ENCODE measurements around the gene SLC22A3.

The SLC22A3 gene

GRCh38 chr6:160417550-160417949 is 69.4 kb downstream of the SLC22A3 start:
- no peak overlapping the region for H3K27ac ChIP-seq
- TF ChIP-seq CTCF (IDR thresholded peaks at IDR 0.05) (no peak), ZFX (IDR thresholded peaks at IDR 0.05; ENCODE audit: borderline replicate concordance) (no peak)

GRCh38 chr6:160418370-160418769 is 70.2 kb downstream of the SLC22A3 start:
- TF ChIP-seq CTCF (IDR thresholded peaks at IDR 0.05) (no peak), ZFX (IDR thresholded peaks at IDR 0.05; ENCODE audit: borderline replicate concordance) (no peak)
- no peak overlapping the region for H3K27ac ChIP-seq

DNA sequence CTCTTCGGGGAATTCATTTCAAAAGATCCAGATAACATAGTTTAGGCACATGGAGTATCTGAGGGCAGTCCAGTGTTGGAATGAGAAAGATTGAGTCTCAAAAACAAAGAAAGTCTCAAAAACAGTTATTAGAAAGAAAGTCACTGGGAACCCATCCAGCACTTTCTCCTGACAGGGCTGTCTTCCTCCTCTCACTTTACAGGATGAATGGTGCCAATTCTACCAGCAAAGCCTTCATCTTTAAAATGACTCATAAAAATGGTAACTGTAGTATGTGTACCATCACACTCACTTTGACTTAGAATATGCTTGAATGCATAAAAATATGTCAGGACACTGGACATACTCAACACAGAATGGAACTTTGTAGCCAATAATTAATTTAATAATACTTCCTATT is 71.3 kb downstream of the SLC22A3 start:
- no peak for TF ChIP-seq ZFX (IDR thresholded peaks at IDR 0.05; ENCODE audit: borderline replicate concordance)
- no peak for TF ChIP-seq CTCF (IDR thresholded peaks at IDR 0.05)
- no peak overlapping the region for H3K27ac ChIP-seq

DNA sequence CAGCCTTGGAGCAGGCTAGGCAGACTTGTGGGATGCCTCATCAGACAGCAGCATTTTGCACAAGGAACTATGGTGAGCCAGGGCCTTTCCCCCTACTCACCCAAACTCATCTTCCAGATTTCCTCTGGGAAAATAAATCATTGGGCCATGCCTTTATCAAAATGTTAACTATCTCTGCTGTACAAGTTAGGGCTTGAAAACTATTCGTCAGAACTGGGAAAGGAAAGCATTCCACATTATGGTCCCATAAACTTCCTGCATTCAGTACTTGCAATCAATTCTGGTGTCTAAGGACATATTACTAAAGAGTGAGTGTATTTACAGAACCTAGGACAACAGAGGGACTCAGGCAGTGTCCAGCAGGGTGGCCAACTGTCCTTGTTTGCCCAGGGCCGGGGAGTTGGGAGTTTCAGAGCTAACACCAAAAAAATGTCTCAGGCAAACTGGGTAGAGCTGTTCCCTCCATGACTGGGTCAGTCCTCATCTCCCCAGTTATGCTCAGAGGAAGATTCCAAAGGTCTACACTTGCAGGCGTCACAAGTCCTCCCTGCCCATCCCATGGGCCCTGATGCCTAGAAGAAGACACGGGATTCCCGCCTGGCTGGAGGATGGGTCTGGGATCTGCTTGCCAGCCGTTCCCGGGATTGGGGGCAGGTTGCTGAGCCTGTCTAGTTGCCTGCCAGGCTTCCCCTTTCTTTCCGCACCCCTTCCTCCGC is 72.2 kb downstream of the SLC22A3 start:
- H3K27ac ChIP-seq = no peak overlapping the region
- TF ChIP-seq ZFX (IDR thresholded peaks at IDR 0.05; ENCODE audit: borderline replicate concordance) = no peak
- no peak for TF ChIP-seq CTCF (IDR thresholded peaks at IDR 0.05)

DNA sequence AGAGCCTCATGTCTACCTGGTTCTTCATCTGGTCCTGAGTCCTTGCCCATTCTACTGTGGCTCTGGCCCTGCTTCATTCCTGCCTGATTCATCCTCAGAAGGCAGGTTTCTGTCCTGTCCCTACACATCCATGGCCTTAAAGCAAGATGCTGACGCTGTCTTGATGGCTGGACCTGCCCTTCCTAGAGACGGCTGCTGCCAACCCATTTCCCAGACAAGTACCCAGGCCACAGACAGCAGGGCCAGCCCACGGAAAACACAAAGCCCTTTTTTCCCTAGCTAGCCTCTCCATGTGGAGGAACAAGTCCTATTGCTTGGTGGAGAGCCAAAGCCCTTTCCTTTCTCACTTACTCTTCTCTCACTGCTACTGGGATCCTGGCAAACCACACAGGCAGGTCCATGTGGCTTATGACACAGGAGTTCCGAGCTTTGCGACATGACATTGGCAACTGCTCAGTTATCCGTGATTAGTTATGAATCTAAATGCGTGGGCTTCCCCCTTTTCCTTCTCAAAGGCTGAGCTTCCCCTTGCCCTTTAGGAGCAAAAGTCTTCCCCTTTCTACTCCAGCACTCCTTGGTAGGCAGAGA is 72.9 kb downstream of the SLC22A3 start:
- TF ChIP-seq ZFX (IDR thresholded peaks at IDR 0.05; ENCODE audit: borderline replicate concordance) (no peak), CTCF (IDR thresholded peaks at IDR 0.05) (no peak)
- no peak overlapping the region for H3K27ac ChIP-seq

DNA sequence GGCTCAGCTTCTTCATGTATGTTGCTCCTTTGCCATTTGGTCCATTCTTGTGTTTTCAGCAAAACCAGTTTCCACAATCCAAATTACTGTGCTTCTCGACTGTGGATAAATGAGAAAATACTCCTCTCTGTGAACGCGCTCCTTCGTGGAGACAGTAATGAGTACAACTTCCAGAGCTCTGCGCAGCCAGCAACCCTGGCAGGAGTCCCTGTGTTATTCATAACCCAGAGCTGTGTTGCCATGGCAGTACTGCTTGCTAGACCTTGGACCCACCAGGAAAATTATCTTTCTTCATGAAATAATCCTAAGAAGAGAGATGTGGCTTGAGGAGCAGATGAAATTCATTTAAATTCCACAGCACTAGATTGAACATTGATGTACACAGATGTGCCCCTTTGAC is 73.7 kb downstream of the SLC22A3 start:
- TF ChIP-seq CTCF (IDR thresholded peaks at IDR 0.05) = no peak
- no peak for TF ChIP-seq ZFX (IDR thresholded peaks at IDR 0.05; ENCODE audit: borderline replicate concordance)
- H3K27ac ChIP-seq = no peak overlapping the region

- TF ChIP-seq CTCF (IDR thresholded peaks at IDR 0.05) = no peak
- TF ChIP-seq ZFX (IDR thresholded peaks at IDR 0.05; ENCODE audit: borderline replicate concordance) = no peak
- H3K27ac ChIP-seq = no peak overlapping the region
Measured at GRCh38 chr6:160424256-160424655, 76.1 kb downstream of the SLC22A3 start.
